ENCODE measurements around the gene HBA2. TPM values are rescaled to one million over a fixed set of nuclear protein-coding genes. Genes with fewer than 3 reads are reported as not detected.

The HBA2 gene
- total and polyA plus RNA-seq, 9 of the 15 experiments (the other 6 are each of a cell fraction or from before 2014, with no cell fraction given) = 40.4 to 853 (median 286) TPM

DNA sequence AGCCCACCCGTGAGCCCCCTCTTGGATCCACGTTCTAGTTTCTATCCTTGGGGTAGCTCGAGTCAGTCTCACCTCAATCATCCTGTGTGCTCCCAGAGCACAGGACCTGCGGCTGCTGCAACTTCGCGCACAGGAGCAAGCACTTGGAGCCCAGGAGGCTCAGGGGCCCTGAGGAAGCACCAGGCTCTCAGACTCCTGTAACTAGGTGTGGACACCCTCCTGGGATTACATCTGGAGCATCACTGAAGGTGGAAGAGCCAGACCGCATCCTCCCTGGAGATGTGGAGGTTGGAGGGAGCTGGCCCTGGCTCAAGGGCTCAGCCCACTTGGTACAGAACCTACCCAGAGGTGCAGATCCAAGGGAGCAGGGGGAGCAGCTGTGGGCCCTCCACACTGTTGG, 10.3 kb downstream of the HBA2 start:
- Histone ChIP-seq H3K36me3 (ENCODE audit: control insufficient read depth, insufficient read depth, low read length) (peaks cover 36% of the 10 kb centered on the region), H4K20me1 (replicated peaks; ENCODE audit: control insufficient read depth, insufficient read depth, low read length) (0 out of 2 replicates have a peak, but pooled peaks cover 6% of the 10 kb centered on the region), H3K4me1 (replicated peaks in 1 of 2; ENCODE audit: control insufficient read depth in 2 of 2, insufficient read depth in 2 of 2, low read length in 2 of 2) (peaks cover 17 to 48% of the 10 kb centered on the region in 2 experiments; a peak in 4 of 5 replicates), H3K4me3 (no peak overlapping the region), H2AFZ (ENCODE audit: low read depth, low read length) (no peak overlapping the region), H3K4me2 (ENCODE audit: insufficient read depth, low read length) (no peak overlapping the region), H3K79me2 (ENCODE audit: control insufficient read depth, insufficient read depth, low read length) (peaks cover 36% of the 10 kb centered on the region), H3K9ac (ENCODE audit: insufficient read depth in 1 of 2, low read depth in 2 of 2, low read length in 2 of 2) (peak overlapping the region in 1 of 2 experiments; percentile 31; a peak in 1 of 4 replicates), H3K9me1 (ENCODE audit: control insufficient read depth, insufficient read depth, low read length) (peaks cover 3% of the 10 kb centered on the region), H3K27me3 (ENCODE audit: control insufficient read depth in 2 of 2, insufficient read depth in 2 of 2, low read length in 2 of 2) (no peaks in the 10 kb centered on the region), H3K9me3 (replicated peaks; ENCODE audit: control insufficient read depth, insufficient read depth, low read depth, low read length) (no peaks in the 10 kb centered on the region), H3K27ac (ENCODE audit: extremely low read depth, low read depth, low read length) (no peak overlapping the region)
- TF ChIP-seq ZBTB8A (IDR thresholded peaks at IDR 0.05; ENCODE audit: partially characterized antibody) (no peak), POLR2A (conservative IDR thresholded peaks at IDR 0.05) (peak; percentile 26; the same call in 1 of the 2 replicates), ZNF77 (CRISPR knock-in tag; IDR thresholded peaks at IDR 0.05) (no peak), ZNF766 (CRISPR knock-in tag; conservative IDR thresholded peaks at IDR 0.05) (no peak), POLR2G (IDR thresholded peaks at IDR 0.05; ENCODE audit: low read depth, low read length) (peak; percentile 33), MYNN (IDR thresholded peaks at IDR 0.05) (0 out of 2 replicates have a peak, but pooled peaks have one; percentile 14), MYNN (CRISPR knock-in tag; IDR thresholded peaks at IDR 0.05) (no peak), LEF1 (IDR thresholded peaks at IDR 0.05) (no peak), SUPT5H (IDR thresholded peaks at IDR 0.05) (0 out of 2 replicates have a peak, but pooled peaks have one; percentile 15), ZNF224 (CRISPR knock-in tag; IDR thresholded peaks at IDR 0.05) (no peak), SMARCB1 (IDR thresholded peaks at IDR 0.05; ENCODE audit: insufficient read length, low read depth) (no peak), CBX1 (IDR thresholded peaks at IDR 0.05; ENCODE audit: low read depth) (no peak), ZNF134 (CRISPR knock-in tag; conservative IDR thresholded peaks at IDR 0.05) (no peak)
- TF ChIP-seq, protein P1, sequence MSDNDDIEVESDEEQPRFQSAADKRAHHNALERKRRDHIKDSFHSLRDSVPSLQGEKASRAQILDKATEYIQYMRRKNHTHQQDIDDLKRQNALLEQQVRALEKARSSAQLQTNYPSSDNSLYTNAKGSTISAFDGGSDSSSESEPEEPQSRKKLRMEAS (CRISPR knock-in tag; IDR thresholded peaks at IDR 0.05) = no peak
- DNase-seq (ENCODE audit: extremely low read depth in 1 of 4, low spot score in 3 of 4) (no peak), ATAC-seq (no peak), FAIRE-seq (no peak)
- ChIA-PET CTCF (ENCODE audit: low intra/inter-chr PET ratio) (interaction anchor here (1.2 to 4.5 kb wide), 4 partner anchors 76 to 117 kb away, joined by 4 to 42 read pairs (median 34); no protein-coding TSS in a partner anchor), POLR2A (interaction anchor here (0.9 to 1.2 kb wide), 3 partner anchors 12 to 118 kb away, joined by 3 to 5 read pairs (median 3); no protein-coding TSS in a partner anchor)
- 97% methylated on average over 5 of the region's 7 CpGs for WGBS (ENCODE audit: insufficient coverage, low coverage, missing lambda C conversion rate)
- in situ Hi-C loops (cut with MboI) (loop anchor here (5.0 kb wide), 1 partner anchor 76 kb away; no protein-coding TSS in a partner anchor), intact Hi-C loops (cut with micrococcal nuclease) (no loop called here)
- TSS peak; percentile 30 for BruUV-seq (replicated peaks)
